Lower leg skin (tissue), 4 donors: ENCODE data around the gene FAM43A. TPM values are rescaled to one million over a fixed set of nuclear protein-coding genes. Genes with fewer than 3 reads are reported as not detected.

Experiments
- DNase-seq, 2 donors: peaks; one replicate each; pipeline ENCODE4 v3.0.0-alpha.2; 2019; ENCODE audit warnings: low spot score in 2 of 2
- H3K4me3 ChIP-seq: fragments of 200-600 bp; sonication (generic); 2 replicates; pipeline ENCODE4 v1.5.1; 2017; ENCODE audit warnings: mild to moderate bottlenecking, low read depth; ENCODE audit not compliant: poor library complexity, severe bottlenecking
- POLR2A ChIP-seq, 2 donors: fragments of 450-650 bp; IDR thresholded peaks; one replicate each; pipeline ENCODE4 v1.6.1; 2016 to 2017; ENCODE audit warnings: antibody characterized with exemption in 2 of 2, mild to moderate bottlenecking in 1 of 2, moderate library complexity in 1 of 2
- WGBS, 2 donors: methylation state at CpG; one replicate each; pipeline ENCODE4 v1.1.5; 2018; 5-methylcytosine and 5-hydroxymethylcytosine counted together
- intact Hi-C: fragments of 100-400 bp; cut with DNase I; formaldehyde crosslinking; loops from one replicate; pipeline ENCODE4 v1.15.0; 2023; ENCODE audit warnings: low total_unique reads
- total RNA-seq, 4 donors: library from RNA; depleted of rRNA; stranded (reverse); fragments of >200 nt; gene quantifications; one replicate each; pipeline ENCODE4 v1.1.0, GENCODE V29; 2016
- TF ChIP-seq, protein P1 (sequence below), 3 donors: fragments of 450-650 bp; IDR thresholded peaks; one replicate each; pipeline ENCODE4 v1.5.1; 2016; ENCODE audit warnings: antibody characterized with exemption in 3 of 3, mild to moderate bottlenecking in 3 of 3, moderate library complexity in 2 of 3

Gene FAM43A
- total RNA-seq, 4 donors from 2014 or later = 56.0 to 104 (median 77.1) TPM

DNA sequence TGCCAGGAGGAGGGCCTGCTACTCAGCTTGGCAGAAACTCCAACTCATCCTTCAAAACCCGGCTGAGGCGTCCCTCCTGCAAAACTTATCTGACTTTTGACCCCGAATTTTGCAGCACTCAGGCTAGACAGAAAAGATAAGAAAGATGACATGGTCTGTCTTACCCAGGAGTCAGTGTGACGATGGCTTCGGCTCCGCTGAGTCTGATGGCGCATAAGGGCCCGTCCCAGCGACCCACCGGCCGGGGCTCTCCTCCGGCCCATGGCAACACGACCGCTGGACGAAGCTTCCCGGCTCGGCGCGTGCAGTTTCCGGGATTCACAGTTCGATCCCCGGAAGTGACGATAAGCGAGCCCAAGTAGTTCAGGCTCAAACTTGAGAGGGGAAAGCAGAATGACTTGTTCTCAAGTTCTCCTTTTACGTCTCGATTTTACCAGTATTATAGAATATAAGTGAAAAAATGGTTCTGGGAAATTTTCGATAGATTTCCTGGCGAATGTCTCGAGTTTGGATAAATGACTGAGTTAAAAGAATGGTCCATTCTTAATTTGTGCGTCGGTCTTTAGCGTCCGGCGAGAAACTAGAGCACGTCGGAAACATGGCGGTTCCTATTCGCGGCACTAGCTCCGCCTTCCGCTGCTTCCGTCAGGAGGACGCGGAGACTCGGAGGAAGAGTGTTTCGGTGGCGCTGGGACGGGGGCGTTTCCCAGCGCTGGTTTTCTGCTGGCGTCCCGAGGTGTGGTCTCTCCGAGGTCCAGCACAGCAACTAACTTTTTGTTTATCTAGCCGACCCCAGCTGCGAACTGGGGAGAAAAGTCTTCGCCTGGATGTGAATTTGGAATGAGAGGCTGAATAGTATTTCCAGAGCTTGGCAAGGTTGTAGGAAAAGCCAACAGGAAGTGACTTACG is 13.5 kb upstream of the FAM43A start, which contains the start of gene LSG1:
Gene LSG1, minus strand, starts transcription at position 292 of the 909 bp plus-strand sequence. Its CDS starts 29 bp downstream, at position 263.
- peak; percentile 90 to 98 for DNase-seq
- WGBS, 2 donors = 0 to 1% methylated on average over 57 of the region's 57 CpGs
- no peak for TF ChIP-seq POLR2A (IDR thresholded peaks at IDR 0.05)
- TF ChIP-seq, protein P1, sequence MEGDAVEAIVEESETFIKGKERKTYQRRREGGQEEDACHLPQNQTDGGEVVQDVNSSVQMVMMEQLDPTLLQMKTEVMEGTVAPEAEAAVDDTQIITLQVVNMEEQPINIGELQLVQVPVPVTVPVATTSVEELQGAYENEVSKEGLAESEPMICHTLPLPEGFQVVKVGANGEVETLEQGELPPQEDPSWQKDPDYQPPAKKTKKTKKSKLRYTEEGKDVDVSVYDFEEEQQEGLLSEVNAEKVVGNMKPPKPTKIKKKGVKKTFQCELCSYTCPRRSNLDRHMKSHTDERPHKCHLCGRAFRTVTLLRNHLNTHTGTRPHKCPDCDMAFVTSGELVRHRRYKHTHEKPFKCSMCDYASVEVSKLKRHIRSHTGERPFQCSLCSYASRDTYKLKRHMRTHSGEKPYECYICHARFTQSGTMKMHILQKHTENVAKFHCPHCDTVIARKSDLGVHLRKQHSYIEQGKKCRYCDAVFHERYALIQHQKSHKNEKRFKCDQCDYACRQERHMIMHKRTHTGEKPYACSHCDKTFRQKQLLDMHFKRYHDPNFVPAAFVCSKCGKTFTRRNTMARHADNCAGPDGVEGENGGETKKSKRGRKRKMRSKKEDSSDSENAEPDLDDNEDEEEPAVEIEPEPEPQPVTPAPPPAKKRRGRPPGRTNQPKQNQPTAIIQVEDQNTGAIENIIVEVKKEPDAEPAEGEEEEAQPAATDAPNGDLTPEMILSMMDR (IDR thresholded peaks at IDR 0.05) = no peak
- H3K4me3 ChIP-seq = peak within 1 kb of the TSS; percentile 83
- intact Hi-C loops = no loop called here

DNA sequence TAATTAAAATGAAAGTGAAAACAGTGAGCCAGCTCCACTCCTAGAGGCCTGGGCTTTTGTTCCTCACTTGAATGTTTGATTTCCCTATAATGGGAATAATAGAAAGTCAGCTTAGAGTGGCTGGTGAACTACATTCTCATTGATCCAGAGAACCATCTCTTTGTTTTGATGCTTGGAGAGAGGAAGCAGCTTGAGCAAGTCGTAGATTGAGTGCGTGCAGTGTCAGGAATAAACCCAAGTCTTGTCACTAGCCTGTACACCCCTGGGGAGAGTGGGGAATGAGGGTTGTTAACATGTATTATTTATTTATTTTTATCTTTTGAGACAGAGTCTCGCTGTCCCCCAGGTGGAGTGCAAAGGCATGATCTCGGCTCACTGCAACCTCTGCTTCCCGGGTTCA is 12.8 kb upstream of the FAM43A start:
- intact Hi-C loops = no loop called here
- no peak for DNase-seq
- peak overlapping the region; percentile 20 for H3K4me3 ChIP-seq
- TF ChIP-seq, protein P1 (IDR thresholded peaks at IDR 0.05) = no peak
- no peak for TF ChIP-seq POLR2A (IDR thresholded peaks at IDR 0.05)
- WGBS, 2 donors = 31% methylated on average over 5 of the region's 5 CpGs

DNA sequence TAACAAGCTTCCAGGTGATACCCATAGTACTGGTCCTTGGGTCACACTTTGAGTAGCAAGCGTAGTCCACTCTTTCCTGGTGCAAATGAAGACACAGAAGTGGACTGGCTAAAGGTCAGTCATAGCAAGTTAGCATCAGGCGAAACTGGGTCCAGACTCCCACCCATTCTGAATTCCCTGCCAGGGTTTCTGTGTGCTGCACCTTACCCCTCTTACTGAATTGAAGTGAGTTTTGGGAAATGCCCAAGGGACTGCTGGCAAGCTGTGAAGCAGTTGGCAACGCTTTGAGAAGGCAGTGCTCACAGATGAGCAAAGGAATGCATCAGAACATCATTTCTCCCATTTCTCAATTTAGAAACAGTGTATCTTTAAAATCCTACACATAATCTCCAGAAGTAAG is 11.9 kb upstream of the FAM43A start:
- TF ChIP-seq, protein P1 (IDR thresholded peaks at IDR 0.05) = no peak
- no peak for TF ChIP-seq POLR2A (IDR thresholded peaks at IDR 0.05)
- 68 to 76% methylated on average over 3 of the region's 3 CpGs for WGBS, 2 donors
- DNase-seq = no peak
- H3K4me3 ChIP-seq = no peak overlapping the region
- intact Hi-C loops = no loop called here

DNA sequence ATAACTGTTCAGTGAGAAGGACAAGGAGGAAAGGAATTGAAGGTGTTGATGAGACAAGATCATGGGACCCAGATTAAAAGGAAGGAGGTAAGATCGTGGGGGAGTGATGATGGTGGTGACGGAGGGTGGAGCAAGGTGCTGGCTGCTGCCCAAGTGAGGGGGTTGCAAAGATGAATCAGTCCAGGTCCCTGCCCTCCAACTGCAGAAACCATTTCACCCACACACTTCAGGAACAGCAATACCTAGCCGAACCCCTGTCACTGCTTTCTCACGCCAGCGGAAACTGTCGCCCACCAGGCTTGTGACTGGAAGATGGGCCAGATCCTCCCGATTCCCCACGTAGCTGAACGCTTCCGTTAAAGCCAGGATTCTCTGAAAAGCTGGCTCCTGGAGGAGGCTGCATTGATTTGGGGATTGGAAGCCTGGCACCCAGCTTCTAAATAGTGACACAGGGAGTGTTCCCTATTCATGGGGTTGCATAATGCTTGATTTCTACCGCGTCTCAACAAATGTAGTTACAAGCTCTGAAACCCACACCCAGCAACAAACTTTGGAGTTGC is 10.5 kb upstream of the FAM43A start:
- no peak for DNase-seq
- H3K4me3 ChIP-seq = no peak overlapping the region
- intact Hi-C loops = no loop called here
- 39 to 42% methylated on average over 12 of the region's 12 CpGs for WGBS, 2 donors
- no peak for TF ChIP-seq POLR2A (IDR thresholded peaks at IDR 0.05)
- TF ChIP-seq, protein P1 (IDR thresholded peaks at IDR 0.05) = no peak

DNA sequence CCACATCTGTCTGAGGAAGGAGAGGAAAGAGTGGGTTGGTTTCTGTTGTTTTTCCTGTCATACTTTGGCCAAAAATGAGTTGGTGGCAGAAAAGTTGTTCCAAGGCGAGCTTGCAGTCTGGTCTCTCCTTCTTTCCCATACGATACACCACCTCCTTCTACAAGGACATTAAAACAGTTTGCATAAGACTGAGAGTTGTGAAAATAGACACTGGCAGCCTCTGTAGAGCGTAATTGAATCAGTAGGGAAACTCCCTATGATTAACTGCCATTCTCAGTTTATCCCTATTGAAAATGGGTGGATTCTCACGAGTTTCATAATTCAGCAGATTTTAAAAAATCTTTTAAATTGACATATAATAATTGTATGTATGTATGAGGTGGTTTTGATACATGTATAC is 10.0 kb upstream of the FAM43A start:
- DNase-seq = no peak
- no peak overlapping the region for H3K4me3 ChIP-seq
- WGBS, 2 donors = 23 to 24% methylated on average over 4 of the region's 4 CpGs
- intact Hi-C loops = no loop called here
- TF ChIP-seq, protein P1 (IDR thresholded peaks at IDR 0.05) = no peak
- TF ChIP-seq POLR2A (IDR thresholded peaks at IDR 0.05) = no peak
